H9 (cell line): ENCODE measurements around the gene FERMT1. TPM values are rescaled to one million over a fixed set of nuclear protein-coding genes. Genes with fewer than 3 reads are reported as not detected.

Source experiments
- DNase-seq: peaks from one replicate; pipeline ENCODE4 v3.0.0-alpha.2; 2017
- H2AFZ ChIP-seq: one replicate; pipeline ENCODE4 v1.6.1; 2013; ENCODE audit warnings: mild to moderate bottlenecking, low read length, control low read depth, moderate library complexity
- H2AK5ac ChIP-seq: 2 replicates; pipeline ENCODE4 v1.6.1; 2013; ENCODE audit warnings: low read length, control low read depth, mixed read lengths; ENCODE audit not compliant: insufficient read length
- H2BK120ac ChIP-seq: one replicate; pipeline ENCODE4 v1.6.1; 2013; ENCODE audit warnings: low read depth, mild to moderate bottlenecking, low read length, control low read depth, inconsistent platforms; ENCODE audit not compliant: poor library complexity, severe bottlenecking
- H2BK12ac ChIP-seq: 2 replicates; pipeline ENCODE4 v1.6.1; 2013; ENCODE audit warnings: low read length, control low read depth, mixed read lengths, low read depth; ENCODE audit not compliant: insufficient read length
- H2BK15ac ChIP-seq: 2 replicates; pipeline ENCODE4 v1.6.1; 2013; ENCODE audit warnings: low read depth, low read length, control low read depth
- H2BK20ac ChIP-seq: one replicate; pipeline ENCODE4 v1.6.1; 2013; ENCODE audit warnings: low read depth, mild to moderate bottlenecking, low read length, control low read depth, inconsistent platforms; ENCODE audit not compliant: poor library complexity, severe bottlenecking
- H2BK5ac ChIP-seq: 2 replicates; pipeline ENCODE4 v1.6.1; 2013; ENCODE audit warnings: low read length, control low read depth, mixed read lengths; ENCODE audit not compliant: insufficient read length
- H3K14ac ChIP-seq: 2 replicates; pipeline ENCODE4 v1.6.1; 2013; ENCODE audit warnings: low read length, control low read depth; ENCODE audit not compliant: insufficient read depth
- H3K18ac ChIP-seq: 2 replicates; pipeline ENCODE4 v1.6.1; 2013; ENCODE audit warnings: low read depth, mild to moderate bottlenecking, mixed read lengths, low read length, control low read depth; ENCODE audit not compliant: insufficient read length
- H3K23ac ChIP-seq: 2 replicates; pipeline ENCODE4 v1.6.1; 2013; ENCODE audit warnings: low read length, control low read depth, mixed read lengths, low read depth; ENCODE audit not compliant: insufficient read length
- H3K23me2 ChIP-seq: 2 replicates; pipeline ENCODE4 v1.6.1; 2013; ENCODE audit warnings: low read depth, mild to moderate bottlenecking, mixed read lengths, low read length, control low read depth; ENCODE audit not compliant: insufficient read length, poor library complexity, severe bottlenecking
- H3K27ac ChIP-seq: 2 replicates; pipeline ENCODE4 v1.5.1; 2013; ENCODE audit warnings: low read length, control low read depth, mixed read lengths, low read depth; ENCODE audit not compliant: insufficient read length
- H3K27me3 ChIP-seq: 2 replicates; pipeline ENCODE4 v1.6.1; 2013; ENCODE audit warnings: low read length, control low read depth, inconsistent platforms; ENCODE audit not compliant: insufficient read depth
- H3K4ac ChIP-seq: 2 replicates; pipeline ENCODE4 v1.6.1; 2013; ENCODE audit warnings: low read depth, mild to moderate bottlenecking, control low read depth, inconsistent platforms, low read length, moderate library complexity
- H3K4me1 ChIP-seq: 2 replicates; pipeline ENCODE4 v1.6.1; 2013; ENCODE audit warnings: low read length, control low read depth, inconsistent platforms; ENCODE audit not compliant: insufficient read depth
- H3K4me2 ChIP-seq: 2 replicates; pipeline ENCODE4 v1.6.1; 2013; ENCODE audit warnings: low read length, control low read depth, mixed read lengths; ENCODE audit not compliant: insufficient read length, insufficient read depth
- H3K56ac ChIP-seq: 2 replicates; pipeline ENCODE4 v1.6.1; 2013; ENCODE audit warnings: low read depth, mild to moderate bottlenecking, mixed read lengths, low read length, control low read depth; ENCODE audit not compliant: insufficient read length
- H3K79me1 ChIP-seq: 2 replicates; pipeline ENCODE4 v1.6.1; 2013; ENCODE audit warnings: low read depth, mild to moderate bottlenecking, moderate library complexity, low read length, control low read depth, inconsistent platforms; ENCODE audit not compliant: insufficient read depth, poor library complexity, severe bottlenecking
- H3K79me2 ChIP-seq: 2 replicates; pipeline ENCODE4 v1.6.1; 2013; ENCODE audit warnings: low read length, control low read depth, inconsistent platforms; ENCODE audit not compliant: insufficient read depth
- H3K9ac ChIP-seq: 2 replicates; pipeline ENCODE4 v1.6.1; 2013; ENCODE audit warnings: low read length, control low read depth, mixed read lengths; ENCODE audit not compliant: insufficient read length; ENCODE audit errors: extremely low read depth
- H3K9me3 ChIP-seq: one replicate; pipeline ENCODE4 v1.6.1; 2013; ENCODE audit warnings: low read depth, low read length, inconsistent platforms; ENCODE audit not compliant: control insufficient read depth
- H3T11ph ChIP-seq: one replicate; pipeline ENCODE4 v1.6.1; 2013; ENCODE audit warnings: mild to moderate bottlenecking, low read length, control low read depth, inconsistent platforms
- H4K20me1 ChIP-seq: one replicate; pipeline ENCODE4 v1.6.1; 2013; ENCODE audit not compliant: control insufficient read depth, insufficient read length, insufficient read depth
- H4K5ac ChIP-seq: 2 replicates; pipeline ENCODE4 v1.6.1; 2013; ENCODE audit warnings: low read depth, mild to moderate bottlenecking, mixed read lengths, low read length, control low read depth; ENCODE audit not compliant: insufficient read length
- H4K8ac ChIP-seq: replicated peaks from 2 replicates; pipeline ENCODE4 v1.6.1; 2013; ENCODE audit warnings: low read length, control low read depth, mixed read lengths, low read depth; ENCODE audit not compliant: insufficient read length
- H4K91ac ChIP-seq: 2 replicates; pipeline ENCODE4 v1.6.1; 2013; ENCODE audit warnings: low read depth, mild to moderate bottlenecking, moderate library complexity, mixed read lengths, low read length, control low read depth; ENCODE audit not compliant: insufficient read length
- H3K27ac Mint-ChIP-seq, 3 experiments: 2 replicates in 2 of 3; 3 replicates in 1 of 3; pipeline ENCODE4 v1.8.0; 2020 to 2021; ENCODE audit warnings: mixed read lengths in 3 of 3, mild to moderate bottlenecking in 1 of 3, moderate library complexity in 1 of 3
- H3K27me3 Mint-ChIP-seq: 2 replicates; pipeline ENCODE4 v1.8.0; 2021; ENCODE audit warnings: low read depth, mild to moderate bottlenecking, moderate library complexity, mixed read lengths
- H3K36me3 Mint-ChIP-seq, 3 experiments: 2 replicates in 2 of 3; 3 replicates in 1 of 3; pipeline ENCODE4 v1.8.0; 2020 to 2021; ENCODE audit warnings: low read depth in 3 of 3, mixed read lengths in 3 of 3; ENCODE audit not compliant: insufficient read depth in 1 of 3
- H3K4me1 Mint-ChIP-seq, 2 experiments: 2 replicates each; pipeline ENCODE4 v1.8.0; 2020; ENCODE audit warnings: mixed read lengths in 2 of 2
- H3K4me3 Mint-ChIP-seq, 2 experiments: 2 replicates in 1 of 2; 3 replicates in 1 of 2; pipeline ENCODE4 v1.8.0; 2020 to 2021; ENCODE audit warnings: mild to moderate bottlenecking in 2 of 2, mixed read lengths in 2 of 2, moderate library complexity in 1 of 2
- H3K9me3 Mint-ChIP-seq, 2 experiments: 2 replicates in 1 of 2; 3 replicates in 1 of 2; pipeline ENCODE4 v1.8.0; 2020; ENCODE audit warnings: mild to moderate bottlenecking in 2 of 2, mixed read lengths in 2 of 2, moderate library complexity in 1 of 2
- total RNA-seq: library from RNA; stranded (reverse); gene quantifications from 2 replicates; pipeline ENCODE4 v1.2.1, GENCODE V29; 2021
- TF ChIP-seq, protein P1 (sequence below): fragments of 200-600 bp; sonication (generic); conservative IDR thresholded peaks from 3 replicates; pipeline ENCODE4 v1.8.0; 2021; ENCODE audit warnings: antibody characterized with exemption, mild to moderate bottlenecking

FERMT1 gene
- total RNA-seq, 1 experiment from 2014 or later, result 9.6 TPM

DNA sequence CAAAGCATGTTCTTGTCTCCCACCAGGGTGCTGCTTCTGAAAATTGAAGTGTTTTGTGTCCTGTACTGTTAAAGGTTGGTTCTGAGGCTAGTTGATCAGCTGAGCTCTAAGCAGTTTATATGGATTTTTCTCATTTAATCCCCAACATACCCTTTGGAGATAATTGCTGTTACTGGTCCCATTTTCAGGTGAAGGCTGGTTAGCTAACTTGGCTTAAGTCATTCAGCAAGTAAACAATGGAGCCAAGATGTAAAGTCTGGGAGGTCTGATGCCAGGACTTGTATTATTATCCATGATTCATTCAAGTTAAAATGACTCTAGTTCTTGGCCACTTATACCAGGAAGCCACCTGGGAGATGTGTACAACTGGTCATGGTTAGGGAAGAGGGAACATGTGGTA is 42.5 kb upstream of the FERMT1 start:
- no peaks in the 10 kb centered on the region for H3K4me1 ChIP-seq
- TF ChIP-seq, protein P1, sequence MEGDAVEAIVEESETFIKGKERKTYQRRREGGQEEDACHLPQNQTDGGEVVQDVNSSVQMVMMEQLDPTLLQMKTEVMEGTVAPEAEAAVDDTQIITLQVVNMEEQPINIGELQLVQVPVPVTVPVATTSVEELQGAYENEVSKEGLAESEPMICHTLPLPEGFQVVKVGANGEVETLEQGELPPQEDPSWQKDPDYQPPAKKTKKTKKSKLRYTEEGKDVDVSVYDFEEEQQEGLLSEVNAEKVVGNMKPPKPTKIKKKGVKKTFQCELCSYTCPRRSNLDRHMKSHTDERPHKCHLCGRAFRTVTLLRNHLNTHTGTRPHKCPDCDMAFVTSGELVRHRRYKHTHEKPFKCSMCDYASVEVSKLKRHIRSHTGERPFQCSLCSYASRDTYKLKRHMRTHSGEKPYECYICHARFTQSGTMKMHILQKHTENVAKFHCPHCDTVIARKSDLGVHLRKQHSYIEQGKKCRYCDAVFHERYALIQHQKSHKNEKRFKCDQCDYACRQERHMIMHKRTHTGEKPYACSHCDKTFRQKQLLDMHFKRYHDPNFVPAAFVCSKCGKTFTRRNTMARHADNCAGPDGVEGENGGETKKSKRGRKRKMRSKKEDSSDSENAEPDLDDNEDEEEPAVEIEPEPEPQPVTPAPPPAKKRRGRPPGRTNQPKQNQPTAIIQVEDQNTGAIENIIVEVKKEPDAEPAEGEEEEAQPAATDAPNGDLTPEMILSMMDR, result no peak
- H3K14ac ChIP-seq, result no peak overlapping the region
- Mint-ChIP-seq H3K36me3 (peaks cover 0 to 16% (median 3%) of the 10 kb centered on the region in 3 experiments; a peak in 3 of 7 replicates), H3K27ac (no peak overlapping the region), H3K9me3 (peaks cover 16 to 17% of the 10 kb centered on the region in 2 experiments), H3K4me3 (no peak overlapping the region), H3K4me1 (peaks cover 10 to 14% of the 10 kb centered on the region in 2 experiments), H3K27me3 (no peaks in the 10 kb centered on the region)
- no peak overlapping the region for H2AK5ac ChIP-seq
- no peak overlapping the region for H4K8ac ChIP-seq
- H3K56ac ChIP-seq, result no peak overlapping the region
- no peak overlapping the region for H3T11ph ChIP-seq
- DNase-seq, result no peak
- H2BK15ac ChIP-seq, result no peak overlapping the region
- no peaks in the 10 kb centered on the region for H3K79me2 ChIP-seq
- H3K27me3 ChIP-seq, result no peaks in the 10 kb centered on the region
- no peak overlapping the region for H3K18ac ChIP-seq
- H3K27ac ChIP-seq, result no peak overlapping the region
- no peak overlapping the region for H2BK5ac ChIP-seq
- no peak overlapping the region for H2AFZ ChIP-seq
- H3K23ac ChIP-seq, result no peak overlapping the region
- H4K20me1 ChIP-seq, result no peaks in the 10 kb centered on the region
- H3K9ac ChIP-seq, result no peak overlapping the region
- no peaks in the 10 kb centered on the region for H3K23me2 ChIP-seq
- no peak overlapping the region for H2BK120ac ChIP-seq
- H3K4me2 ChIP-seq, result no peak overlapping the region
- H3K9me3 ChIP-seq, result no peaks in the 10 kb centered on the region
- no peak overlapping the region for H4K91ac ChIP-seq
- H2BK12ac ChIP-seq, result no peak overlapping the region
- no peaks in the 10 kb centered on the region for H3K79me1 ChIP-seq
- no peak overlapping the region for H2BK20ac ChIP-seq
- no peak overlapping the region for H4K5ac ChIP-seq
- no peak overlapping the region for H3K4ac ChIP-seq
